ENCODE results near the gene IQCE.

DNA sequence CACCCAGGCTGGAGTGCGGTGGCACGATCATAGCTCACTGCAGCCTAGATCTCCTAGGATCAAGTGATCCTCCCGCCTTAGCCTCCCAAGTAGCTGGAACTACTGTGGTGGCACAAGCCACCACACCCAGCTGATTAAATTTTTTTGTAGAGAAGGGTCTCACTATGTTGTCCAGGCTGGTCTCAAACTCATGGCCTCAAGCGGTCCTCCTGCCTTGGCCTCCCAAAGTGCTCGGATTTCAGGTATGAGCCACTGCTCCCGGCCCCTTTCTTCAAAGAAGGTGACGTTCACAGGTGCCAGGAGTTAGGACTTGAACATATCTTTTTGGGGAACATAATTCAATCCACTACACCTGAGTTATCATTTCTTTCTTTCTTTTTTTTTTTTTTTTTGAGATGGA is 70.1 kb downstream of the IQCE start:
- TF ChIP-seq, protein P1, sequence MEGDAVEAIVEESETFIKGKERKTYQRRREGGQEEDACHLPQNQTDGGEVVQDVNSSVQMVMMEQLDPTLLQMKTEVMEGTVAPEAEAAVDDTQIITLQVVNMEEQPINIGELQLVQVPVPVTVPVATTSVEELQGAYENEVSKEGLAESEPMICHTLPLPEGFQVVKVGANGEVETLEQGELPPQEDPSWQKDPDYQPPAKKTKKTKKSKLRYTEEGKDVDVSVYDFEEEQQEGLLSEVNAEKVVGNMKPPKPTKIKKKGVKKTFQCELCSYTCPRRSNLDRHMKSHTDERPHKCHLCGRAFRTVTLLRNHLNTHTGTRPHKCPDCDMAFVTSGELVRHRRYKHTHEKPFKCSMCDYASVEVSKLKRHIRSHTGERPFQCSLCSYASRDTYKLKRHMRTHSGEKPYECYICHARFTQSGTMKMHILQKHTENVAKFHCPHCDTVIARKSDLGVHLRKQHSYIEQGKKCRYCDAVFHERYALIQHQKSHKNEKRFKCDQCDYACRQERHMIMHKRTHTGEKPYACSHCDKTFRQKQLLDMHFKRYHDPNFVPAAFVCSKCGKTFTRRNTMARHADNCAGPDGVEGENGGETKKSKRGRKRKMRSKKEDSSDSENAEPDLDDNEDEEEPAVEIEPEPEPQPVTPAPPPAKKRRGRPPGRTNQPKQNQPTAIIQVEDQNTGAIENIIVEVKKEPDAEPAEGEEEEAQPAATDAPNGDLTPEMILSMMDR (IDR thresholded peaks at IDR 0.05) = no peak
- TF ChIP-seq POLR2A (IDR thresholded peaks at IDR 0.05) = no peak
